Stimulated activated CD8-positive, alpha-beta memory T cell treated with anti-CD3 and anti-CD28 coated beads, Interleukin-15, amount 100 ng/mL, for 48 hours (primary cell): ENCODE data around the gene CCZ1B.
"Not testable (repeated sequence)": the region's sequence is repeated elsewhere in the genome, so short reads cannot be mapped to it uniquely, and the experiment has no call there.

Experiments
- DNase-seq, 2 donors: peaks; one replicate each; pipeline ENCODE4 v3.0.0-alpha.2; 2020; ENCODE audit warnings: low read depth in 2 of 2

The CCZ1B gene

DNA sequence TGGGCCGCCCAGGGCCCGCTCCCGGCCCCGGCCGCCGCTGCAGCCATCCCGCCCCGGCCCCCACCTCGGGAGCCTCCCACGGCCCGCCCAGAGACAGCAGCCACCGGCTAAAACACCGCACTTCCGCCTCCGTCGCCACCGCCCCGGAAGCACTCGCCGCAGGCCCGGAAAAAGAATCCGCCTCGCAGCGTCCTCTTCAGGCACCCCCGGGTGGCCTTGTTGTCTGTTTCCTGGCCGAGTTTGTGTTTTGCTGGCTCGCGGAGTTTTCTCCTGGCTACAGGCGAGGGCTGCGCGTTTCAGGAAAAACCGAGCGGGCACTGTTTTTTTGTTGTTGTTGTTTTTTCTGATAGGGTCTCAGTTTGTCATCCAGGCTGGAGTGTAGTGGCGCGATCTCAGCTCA is at the start of gene CCZ1B:
Gene CCZ1B (minus strand): TSS at position 125 of the 400 bp plus-strand sequence. CDS start 78 bp downstream, at position 47.
- peak; percentile 78 to 81 for DNase-seq

GRCh38 chr7:6875022-6875421 is 48.9 kb upstream of the CCZ1B start:
- DNase-seq = not testable (repeated sequence)

DNA sequence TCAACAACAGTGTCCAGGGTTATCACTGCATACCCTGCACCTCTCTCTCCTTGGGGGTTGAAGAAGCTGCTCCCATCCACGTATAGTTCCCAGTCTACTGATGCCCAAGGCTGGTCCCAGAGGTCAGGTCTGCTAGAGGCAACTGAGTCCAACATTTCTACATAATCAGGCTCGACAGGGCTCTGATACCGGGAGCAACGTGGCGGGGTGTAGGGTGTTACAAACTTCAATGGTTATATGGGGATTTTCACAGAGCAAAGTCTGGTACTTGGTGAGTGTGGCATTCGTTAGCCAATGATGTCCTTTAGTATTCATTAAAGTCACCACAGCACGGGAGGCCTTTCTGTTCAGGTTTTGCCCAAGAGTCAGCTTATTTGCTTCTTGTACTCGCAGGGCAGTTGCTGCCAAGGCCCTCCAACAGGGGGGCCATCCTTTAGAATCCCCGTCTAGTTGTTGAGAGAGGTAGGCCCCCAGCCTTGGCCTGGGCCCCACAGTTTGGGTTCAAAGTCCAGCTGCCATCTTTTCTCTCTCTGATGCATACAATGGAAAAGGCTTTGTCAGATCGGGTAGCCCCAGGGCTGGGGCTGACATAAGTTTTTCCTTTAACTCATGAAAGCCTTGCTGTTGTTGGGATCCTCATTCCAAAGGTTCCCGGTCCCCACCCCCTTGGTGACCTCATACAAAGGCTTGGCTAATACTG is 46.3 kb upstream of the CCZ1B start:
- not testable (repeated sequence) for DNase-seq

GRCh38 chr7:6871421-6872144 is 45.5 kb upstream of the CCZ1B start:
- DNase-seq = not testable (repeated sequence)

DNA sequence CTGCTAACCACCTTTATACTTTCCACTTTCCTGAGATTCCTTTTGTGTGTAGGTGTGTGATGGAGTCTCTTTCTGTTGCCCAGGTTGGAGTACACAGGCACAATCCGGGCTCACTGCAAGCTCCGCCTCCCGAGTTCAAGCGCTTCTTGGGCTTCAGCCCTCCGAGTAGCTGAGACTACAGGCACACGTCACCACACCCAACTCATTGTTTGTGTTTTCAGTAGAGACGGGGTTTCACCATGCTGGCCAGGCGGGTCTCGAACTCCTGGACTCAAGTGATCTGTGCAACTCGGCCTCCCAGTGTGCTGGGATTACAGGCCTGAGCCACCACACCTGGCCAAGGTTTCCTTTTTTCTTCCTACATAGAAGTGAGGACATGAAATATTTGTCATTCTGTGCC is 38.7 kb upstream of the CCZ1B start:
- DNase-seq = not testable (repeated sequence)

GRCh38 chr7:6864188-6864587 is 38.1 kb upstream of the CCZ1B start:
- DNase-seq = not testable (repeated sequence)

GRCh38 chr7:6862876-6863275 is 36.8 kb upstream of the CCZ1B start:
- not testable (repeated sequence) for DNase-seq

- DNase-seq = peak; percentile 56 to 65
Measured at GRCh38 chr7:6857721-6858314, 31.7 kb upstream of the CCZ1B start.

- not testable (repeated sequence) for DNase-seq
Measured at GRCh38 chr7:6855563-6856131, 29.6 kb upstream of the CCZ1B start.

GRCh38 chr7:6854747-6855562 is 28.9 kb upstream of the CCZ1B start:
- DNase-seq = not testable (repeated sequence)

DNA sequence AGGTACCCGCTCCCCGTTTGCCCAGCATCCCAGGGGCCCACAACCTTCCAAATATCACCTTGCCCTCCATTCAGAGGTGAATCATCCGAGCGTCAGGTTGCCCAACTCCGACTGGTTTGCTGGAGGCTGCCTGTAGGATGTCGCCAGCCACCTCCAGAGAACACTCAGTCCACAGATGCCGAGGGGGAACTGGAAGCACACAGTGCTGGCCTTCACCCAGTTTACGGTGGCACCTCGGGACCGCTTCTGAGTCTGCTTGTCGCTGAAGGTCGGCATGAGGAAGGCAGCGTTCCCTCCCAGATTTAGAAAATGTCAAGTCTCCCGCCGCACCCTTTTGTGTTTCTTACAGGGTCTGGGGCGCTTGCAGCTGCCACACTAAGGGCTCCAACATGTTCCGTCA is 27.6 kb upstream of the CCZ1B start:
- DNase-seq = not testable (repeated sequence)

- DNase-seq = not testable (repeated sequence)
Measured at GRCh38 chr7:6849127-6849526, 23.1 kb upstream of the CCZ1B start.

DNA sequence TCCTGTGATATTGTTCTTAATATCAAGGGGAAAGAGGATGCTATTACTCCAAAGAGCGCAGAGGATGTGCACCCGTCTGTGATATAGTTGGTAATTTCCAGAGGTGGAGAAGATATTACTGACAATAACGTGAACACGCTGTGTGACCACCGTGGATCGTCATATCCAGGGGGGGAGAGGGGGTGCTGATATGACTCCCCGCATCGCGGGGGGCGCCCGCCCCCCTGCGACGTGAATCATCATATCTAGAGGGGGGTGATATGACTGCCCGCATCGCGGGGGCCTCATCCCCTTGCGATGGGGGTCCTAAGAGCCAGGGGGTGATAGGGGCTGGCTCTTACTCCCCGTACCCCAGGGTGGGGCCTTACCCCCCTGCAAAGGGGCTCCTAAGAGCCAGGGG is 21.7 kb upstream of the CCZ1B start:
- not testable (repeated sequence) for DNase-seq

GRCh38 chr7:6845971-6846449 is 19.9 kb upstream of the CCZ1B start:
- DNase-seq = not testable (repeated sequence)

DNA sequence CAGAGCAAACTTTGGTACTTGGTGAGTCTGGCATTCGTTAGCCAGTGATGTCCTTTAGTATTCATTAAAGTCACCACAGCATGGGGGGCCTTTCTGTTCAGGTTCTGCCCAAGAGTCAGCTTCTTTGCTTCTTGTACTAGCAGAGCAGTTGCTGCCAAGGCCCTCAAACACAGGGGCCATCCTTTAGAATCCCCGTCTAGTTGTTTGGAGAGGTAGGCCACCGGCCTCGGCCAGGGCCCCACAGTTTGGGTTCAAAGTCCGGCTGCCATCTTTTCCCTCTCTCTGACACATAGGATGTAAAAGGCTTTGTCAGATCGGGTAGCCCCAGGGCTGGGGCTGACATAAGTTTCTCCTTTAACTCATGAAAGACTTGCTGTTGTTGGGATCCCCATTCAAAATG is 17.6 kb upstream of the CCZ1B start:
- DNase-seq = not testable (repeated sequence)

DNA sequence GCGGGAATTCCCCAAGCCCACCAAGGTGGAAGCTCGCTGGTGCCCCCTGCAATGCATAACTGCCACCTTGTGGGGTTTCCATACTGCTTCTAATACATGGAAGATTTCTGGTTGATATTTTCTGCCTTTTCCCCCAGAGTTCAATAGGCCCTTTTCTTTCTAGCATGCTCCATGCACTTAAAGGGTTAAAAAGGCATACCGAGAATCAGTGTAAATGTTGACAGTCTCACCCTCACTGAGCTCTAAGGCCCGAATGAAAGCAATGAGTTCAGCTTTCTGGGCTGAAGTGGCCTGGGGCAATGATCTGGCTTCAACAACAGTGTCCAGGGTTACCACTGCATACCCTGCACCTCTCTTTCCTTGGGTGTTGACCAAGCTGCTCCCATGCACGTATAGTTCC is 17.0 kb upstream of the CCZ1B start:
- DNase-seq = peak in 1 of 2 donors; percentile 30

DNA sequence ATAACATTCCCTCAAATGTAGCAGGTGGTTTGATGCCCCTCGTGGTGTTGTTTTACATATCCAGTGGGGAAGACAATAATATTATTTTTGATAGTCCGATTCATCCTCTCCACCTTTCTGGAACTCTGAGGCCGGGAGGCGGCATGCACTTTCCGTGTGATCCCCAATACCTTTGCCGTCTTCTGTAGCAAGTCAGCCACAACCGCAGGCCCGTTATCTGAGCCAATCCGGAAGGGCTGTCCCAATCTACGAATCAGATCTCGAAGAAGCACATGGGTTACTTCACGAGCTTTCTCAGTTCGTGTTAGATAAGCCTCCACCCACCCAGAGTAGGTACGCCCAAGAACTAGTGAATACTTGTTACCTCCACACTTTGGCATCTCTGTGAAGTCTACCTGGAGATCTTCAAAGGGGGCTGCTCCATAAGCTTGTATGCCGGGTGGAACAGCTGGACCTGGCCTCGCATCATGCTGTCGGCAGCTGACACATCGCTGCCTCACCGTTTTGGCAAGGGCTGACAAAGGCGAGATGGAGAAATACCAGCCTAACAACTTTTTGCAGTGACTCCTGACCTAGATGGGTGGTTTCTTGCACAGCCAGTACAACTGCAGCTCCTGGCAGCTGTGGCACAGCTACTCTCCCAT is 16.3 kb upstream of the CCZ1B start:
- not testable (repeated sequence) for DNase-seq

DNA sequence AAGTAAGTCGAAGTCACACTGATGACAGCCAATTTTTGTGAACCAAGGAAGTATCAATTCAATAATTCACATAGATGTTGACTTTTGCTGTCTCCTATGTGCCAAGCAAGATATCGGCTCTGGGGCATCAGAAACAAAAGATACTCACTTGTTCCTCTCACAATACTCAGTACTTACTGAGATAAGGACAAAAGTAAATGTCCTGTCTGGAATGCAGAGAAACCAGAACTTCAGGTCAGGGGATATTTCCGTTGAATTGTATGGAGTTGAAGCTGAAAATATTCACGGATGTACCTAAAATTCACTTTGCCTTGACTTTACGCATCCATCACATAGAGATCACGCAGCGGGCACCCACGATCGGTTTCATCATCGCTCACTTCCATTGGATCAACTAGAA is 11.0 kb upstream of the CCZ1B start:
- not testable (repeated sequence) for DNase-seq

DNA sequence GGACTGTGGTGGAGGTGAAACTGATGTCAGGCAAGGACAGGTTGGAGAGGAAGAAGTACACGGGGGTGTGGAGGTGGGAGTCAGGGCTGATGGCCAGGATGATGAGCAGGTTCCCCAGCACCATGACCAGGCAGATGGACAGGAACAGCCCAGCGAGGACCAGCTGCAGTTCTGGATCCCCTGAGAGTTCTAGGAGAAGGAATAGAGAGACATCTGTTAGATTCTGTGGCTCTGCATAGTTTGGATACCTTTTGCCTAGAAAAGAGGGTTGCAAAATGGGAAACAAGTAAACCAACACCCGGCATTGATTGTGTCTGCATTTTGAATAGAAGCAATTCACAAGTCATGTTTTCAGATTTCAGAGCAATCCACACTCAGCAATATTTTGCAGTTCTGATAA is 9.4 kb upstream of the CCZ1B start:
- DNase-seq = not testable (repeated sequence)

GRCh38 chr7:6833636-6834035 is 7.6 kb upstream of the CCZ1B start:
- no peak for DNase-seq
